ENCODE data around the gene MTFP1.
"Not testable (repeated sequence)": the region's sequence is repeated elsewhere in the genome, so short reads cannot be mapped to it uniquely, and the experiment has no call there.

Gene MTFP1, protein sequence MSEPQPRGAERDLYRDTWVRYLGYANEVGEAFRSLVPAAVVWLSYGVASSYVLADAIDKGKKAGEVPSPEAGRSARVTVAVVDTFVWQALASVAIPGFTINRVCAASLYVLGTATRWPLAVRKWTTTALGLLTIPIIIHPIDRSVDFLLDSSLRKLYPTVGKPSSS

DNA sequence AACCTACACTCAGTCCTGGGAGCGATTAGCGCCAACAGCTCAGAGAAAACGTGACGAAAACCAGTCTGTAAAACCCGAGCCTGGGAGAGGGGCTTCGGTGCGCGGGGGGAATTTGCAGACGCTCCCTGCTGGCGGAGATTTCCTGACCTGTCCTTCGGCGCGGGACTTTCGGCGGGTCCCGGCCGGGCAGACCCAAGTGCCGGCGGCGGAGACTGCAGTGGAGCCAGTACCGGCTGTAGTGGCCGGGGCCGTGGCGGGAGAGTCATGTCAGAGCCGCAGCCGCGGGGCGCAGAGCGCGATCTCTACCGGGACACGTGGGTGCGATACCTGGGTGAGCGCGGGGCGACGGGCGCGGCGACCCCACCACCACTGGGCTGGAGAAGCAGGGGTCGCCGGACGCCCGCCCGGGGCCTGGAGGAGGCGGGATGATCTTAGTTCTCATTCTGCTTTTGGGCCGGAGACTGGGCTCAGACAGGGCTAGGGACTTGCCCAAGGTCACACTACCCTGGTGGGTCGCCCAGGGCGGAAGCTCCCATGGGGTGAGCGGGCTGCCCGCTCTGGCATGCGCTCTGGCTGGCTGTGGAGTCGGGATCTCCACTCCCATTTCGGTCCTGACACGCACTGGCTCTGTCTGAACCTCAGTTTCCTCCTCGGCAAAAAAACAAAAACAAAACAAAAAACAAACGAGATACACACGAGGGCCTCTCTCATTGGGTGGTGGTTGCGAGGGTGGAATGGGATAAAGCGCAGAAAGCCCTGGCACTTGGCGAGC lies at the start of gene MTFP1:
Gene MTFP1, plus strand, starts transcription at position 153 of the 772 bp plus-strand sequence. Its CDS starts 112 bp downstream, at position 265.
- no peak for DNase-seq

DNA sequence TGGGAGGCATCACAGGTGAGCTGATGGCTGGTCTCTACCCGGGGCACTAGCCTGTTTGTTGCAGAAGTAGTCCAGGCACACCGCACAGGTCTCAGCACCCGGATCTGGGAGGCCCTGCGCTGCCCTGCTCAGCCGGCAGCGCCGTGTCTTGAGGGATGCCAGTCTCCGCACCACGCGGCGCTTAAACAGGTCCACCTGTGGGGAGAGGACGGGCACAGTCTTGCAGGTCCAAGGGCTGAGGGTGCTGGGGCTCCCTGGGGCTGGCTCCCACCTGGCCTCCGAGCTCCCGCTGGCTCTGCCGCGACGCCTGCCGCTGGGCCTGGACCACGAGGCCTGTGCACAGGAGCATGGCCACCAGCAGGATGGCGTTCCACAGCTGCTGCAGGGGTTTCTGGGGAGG lies 45.6 kb upstream of the MTFP1 start:
- DNase-seq: no peak

DNA sequence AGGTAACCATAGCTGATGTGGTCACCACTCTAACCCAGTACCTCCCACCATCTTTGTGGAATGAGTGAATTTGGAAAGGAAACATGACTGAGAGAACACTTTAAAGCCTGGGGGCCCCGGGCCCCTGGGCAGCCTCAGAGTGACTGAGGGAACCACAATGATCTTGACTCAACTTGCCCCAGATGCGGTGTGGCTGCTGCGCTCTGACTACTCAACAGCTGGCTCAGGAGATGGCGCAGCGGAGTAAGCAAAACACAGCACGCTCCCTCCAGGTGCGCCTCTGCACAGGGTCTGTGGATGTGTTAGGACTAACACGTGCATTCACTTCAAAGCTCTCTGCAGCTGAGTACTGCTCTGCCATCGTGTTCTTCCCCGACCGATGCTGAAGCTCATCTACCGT lies 44.3 kb upstream of the MTFP1 start:
- DNase-seq: no peak

DNA sequence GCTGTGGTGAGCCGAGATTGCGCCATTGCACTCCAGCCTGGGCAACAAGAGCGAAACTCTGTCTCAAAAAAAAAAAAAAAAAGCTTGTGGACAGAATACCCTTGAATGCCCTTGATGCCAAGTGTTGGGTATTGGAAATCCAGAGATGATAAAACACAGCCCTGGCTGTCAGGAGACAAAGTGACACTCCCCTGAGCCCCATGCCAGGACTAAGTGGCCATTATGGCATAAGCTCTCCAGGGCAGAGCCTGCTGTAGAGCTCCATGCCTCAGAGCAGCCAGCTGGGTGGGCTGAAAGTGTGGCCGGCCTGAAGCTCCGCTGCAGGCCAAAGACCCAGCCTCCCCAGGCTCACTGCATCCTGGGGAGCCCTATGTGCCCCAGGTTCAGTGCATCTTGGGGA lies 43.2 kb upstream of the MTFP1 start:
- no peak for DNase-seq

DNA sequence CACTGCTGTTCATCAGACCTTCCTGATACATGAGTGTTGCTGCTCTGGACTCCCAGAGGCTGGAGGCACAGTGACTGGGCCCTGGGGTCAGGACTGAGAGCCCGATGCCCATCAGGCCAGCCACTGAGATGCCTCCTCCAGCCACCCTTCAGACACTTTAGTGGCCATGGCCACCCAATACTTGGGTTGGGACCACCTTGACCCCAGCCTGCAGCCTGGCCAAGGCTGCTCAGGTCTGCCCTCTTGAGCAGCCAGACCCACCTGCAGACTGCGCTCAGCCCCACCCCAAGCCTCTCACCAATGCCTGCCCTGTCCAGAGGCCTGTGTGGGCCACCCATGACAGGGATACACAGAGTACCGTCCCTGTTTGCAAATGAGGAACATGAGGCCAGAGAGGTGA lies 42.5 kb upstream of the MTFP1 start:
- no peak for DNase-seq

DNA sequence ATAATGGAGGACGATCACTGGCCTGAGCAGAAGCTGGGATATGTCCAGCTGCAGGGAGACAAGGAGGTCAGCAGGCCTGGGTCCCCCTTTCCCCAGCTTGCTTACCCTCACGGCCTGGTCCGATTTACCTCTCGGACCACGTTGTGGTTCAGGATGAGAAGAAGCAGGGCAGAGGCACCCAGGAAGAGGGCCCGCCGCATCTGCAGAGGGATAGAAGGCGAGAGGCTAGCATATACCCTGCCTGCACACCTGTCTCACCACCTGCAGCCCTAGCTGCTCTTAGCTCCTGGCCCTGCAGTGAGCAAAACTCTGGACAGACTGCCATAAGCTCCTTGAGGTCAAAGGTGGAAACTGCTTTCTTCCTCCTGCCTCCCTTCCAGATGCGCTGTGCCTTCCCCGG lies 39.6 kb upstream of the MTFP1 start:
- DNase-seq: no peak

DNA sequence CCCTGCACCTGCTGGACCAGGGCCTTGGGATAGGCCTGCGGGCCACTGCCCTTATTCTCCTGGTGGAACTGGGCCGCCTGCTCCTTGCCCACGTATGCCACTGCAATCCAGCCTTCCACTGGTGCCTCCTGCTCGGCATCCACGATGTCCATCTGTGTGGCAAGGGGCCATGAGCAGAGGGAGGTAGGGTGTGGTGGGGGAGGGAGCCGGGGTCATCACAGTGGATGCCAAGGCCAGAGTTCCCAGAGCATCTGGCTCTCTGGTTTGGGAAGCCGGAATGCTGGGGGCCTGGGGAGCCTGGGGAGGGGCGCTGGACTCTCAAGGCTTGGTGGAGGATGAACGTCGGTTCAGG lies 39.0 kb upstream of the MTFP1 start:
- DNase-seq: no peak

DNA sequence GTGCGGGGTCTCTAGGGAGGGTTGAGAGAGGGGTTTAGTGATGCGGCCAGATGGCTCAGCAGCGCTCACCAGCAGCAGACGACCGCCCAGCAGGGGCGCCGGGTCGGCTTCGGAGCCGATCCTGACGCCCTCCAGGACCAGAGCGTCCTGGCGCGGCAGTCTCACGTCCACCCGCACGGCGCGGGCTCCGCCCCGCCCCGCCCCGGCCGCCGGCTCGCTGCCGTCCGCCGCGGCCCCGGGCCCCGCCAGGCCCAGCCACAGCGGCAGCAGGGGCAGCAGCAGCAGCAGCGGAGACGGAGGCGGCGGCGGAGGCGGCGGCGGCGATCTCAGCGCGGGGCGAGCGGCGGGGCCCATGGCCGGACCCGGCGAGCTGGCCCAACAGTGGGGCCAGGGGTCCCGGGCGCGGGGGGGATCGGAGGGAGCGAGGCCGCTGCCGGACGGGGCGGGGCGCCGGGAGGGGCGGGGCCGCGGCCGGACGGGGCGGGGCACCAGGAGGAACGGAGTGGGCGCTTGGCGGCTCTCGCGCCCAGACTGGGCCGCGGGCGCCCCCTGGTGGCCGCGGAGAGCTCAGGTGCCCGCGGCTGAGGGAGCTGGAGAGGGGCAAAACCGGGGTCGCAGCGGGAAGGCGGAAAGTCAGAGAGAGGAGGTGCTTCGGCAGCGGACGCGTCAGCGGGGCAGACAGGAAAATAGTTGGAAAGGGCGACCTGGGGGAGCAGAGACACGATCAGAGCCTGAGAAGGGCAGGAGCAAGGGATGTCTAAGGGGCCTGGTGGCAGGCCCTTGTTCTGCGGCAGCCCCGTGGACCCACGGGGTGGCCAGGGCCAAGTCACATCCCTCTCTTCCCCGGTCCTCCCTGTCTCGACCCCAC lies 38.4 kb upstream of the MTFP1 start, which contains the start of gene RNF215:
Gene RNF215, minus strand, starts transcription at position 452 of the 868 bp plus-strand sequence. Its CDS starts 98 bp downstream, at position 354.
- no peak for DNase-seq

DNA sequence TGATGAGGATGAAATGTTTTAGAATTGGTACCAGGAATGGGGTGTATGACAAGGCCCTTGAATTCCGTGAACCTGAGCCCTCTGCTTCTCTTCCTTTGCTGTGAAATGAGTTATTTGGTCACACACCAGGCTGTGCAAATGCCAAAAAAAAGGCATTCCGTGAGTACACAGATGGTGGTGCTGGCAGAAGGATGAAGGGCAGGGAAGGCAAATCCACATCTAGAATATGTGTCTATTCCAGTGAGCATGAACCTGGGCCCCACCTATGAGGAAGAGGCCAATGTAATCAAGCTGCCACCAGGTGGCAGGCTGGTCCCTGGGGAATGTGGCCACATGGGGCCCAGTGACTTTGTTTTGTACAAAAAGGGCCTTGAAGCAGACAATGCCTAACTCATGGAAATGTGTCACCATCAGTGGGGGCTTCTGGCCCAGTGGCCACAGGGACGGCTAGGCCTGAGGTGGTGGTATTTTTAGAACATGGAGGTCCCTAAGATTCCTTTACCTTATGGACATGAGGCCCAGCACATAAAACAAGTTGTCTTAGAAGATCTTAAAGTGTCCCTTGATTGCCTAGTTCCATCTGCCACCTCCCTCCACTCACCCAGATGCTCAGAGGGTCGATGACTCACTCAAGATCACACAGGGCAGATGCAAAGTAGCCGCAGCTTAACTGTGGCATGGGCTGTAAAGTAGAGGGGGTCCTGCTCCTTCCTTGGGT lies 34.4 kb upstream of the MTFP1 start:
- DNase-seq: no peak

DNA sequence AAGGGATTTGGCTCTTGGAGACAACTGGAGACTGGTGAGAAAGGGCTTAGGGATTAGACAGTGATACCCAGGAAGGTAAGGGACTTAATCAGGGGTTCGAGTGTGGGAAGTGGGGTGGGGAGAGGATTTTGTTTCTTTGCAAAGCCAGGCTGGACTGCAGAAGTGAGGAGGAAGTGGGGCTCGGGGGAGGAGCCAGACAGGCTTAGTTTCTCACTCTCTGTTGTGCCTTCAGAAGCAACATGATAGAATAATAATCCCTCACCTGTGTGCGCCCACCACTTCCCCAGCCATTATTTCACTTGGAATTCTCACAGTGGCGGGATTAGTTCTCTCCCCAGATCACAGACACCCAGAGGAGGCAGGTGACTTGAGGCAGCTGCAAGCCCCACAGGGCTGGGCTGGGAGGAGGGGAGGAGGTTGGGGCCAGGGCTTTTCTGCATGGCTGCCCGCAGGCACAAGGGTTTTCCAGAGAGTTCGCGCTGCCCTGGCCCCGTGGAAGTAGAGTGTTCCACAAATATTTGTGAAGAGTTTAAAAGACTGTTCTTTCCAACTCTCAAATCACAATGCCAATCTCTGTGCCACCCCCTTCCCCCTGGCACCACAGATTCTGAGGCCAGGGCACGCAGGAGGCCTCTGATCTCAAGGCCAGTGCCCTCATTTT lies 32.8 kb upstream of the MTFP1 start:
- no peak for DNase-seq

DNA sequence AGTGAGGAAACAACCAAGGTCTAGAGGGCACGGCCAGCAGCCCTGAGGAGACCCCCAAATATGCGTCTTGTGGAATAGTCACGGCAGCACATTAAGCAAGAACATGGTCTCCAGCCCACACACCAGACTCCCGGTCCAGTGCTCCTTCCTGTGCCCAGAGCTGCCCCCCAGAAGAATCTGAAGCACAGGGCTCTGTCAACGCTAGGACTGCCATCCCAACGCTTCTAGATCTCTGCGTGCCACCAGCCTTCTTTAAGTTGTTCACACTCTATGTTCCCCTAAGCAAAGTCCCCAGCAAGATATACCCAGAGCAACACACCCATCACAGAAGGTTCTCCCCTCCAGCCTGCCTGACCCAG lies 32.3 kb upstream of the MTFP1 start:
- no peak for DNase-seq

DNA sequence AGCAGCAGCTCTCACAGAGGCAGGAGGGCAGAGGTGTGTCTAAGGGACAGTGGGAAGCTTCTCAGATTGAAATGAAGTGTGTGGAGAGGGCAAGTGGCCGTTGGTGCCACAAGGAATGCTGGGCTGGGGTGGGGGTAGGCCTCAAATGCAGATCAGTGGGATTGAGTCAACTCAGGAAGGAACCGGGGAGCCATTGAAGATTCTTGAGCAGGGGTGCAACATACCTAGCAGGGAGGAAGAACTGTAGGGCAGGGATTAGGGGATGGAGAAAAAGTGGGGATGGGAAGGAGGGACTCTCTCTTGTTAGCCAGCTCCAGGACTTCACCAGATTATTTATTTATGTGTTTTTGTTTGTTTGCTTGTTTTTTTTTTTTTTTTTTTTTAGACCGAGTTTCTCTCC lies 31.7 kb upstream of the MTFP1 start:
- no peak for DNase-seq

DNA sequence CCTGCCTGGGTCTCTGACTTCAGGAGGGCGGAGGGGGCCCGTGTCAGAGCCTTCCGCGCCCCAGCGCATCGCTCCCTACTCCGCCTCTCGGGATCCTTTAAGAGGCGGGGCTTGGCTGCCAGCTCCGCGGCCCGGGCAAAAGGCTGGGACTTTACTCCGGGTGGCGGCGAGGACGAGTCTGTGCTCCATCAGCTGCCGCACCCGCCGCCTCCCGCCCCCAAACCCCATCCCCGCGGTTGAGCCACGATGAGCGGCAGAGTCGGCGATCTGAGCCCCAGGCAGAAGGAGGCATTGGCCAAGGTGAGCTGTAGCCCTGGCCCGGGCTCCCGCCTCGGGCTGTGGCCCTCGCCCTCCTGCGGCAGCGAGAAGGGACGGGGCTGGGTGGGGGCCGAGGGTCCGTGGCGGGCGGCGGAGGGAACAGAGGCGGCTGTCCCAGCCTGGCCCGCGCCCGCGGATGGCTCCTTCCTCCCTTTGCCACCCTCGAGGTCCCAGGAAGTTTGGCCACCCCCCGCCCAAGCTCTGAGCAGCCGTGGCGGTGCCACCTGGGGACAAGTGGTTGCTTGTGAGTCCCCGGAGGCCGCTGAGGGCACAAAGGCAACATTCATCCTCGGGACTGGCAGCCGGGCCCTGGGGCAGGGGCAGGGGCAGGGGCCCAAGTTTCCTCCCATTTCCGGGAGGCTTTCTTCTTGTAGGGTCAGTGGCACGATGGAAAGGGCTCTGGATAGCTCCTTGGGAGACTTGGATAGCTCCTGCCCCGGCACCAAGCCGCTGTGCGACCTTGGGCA lies 28.5 kb upstream of the MTFP1 start, which contains the start of gene SEC14L2:
Gene SEC14L2, plus strand, starts transcription at position 148 of the 785 bp plus-strand sequence. Its CDS starts 99 bp downstream, at position 247.
- DNase-seq: no peak

DNA sequence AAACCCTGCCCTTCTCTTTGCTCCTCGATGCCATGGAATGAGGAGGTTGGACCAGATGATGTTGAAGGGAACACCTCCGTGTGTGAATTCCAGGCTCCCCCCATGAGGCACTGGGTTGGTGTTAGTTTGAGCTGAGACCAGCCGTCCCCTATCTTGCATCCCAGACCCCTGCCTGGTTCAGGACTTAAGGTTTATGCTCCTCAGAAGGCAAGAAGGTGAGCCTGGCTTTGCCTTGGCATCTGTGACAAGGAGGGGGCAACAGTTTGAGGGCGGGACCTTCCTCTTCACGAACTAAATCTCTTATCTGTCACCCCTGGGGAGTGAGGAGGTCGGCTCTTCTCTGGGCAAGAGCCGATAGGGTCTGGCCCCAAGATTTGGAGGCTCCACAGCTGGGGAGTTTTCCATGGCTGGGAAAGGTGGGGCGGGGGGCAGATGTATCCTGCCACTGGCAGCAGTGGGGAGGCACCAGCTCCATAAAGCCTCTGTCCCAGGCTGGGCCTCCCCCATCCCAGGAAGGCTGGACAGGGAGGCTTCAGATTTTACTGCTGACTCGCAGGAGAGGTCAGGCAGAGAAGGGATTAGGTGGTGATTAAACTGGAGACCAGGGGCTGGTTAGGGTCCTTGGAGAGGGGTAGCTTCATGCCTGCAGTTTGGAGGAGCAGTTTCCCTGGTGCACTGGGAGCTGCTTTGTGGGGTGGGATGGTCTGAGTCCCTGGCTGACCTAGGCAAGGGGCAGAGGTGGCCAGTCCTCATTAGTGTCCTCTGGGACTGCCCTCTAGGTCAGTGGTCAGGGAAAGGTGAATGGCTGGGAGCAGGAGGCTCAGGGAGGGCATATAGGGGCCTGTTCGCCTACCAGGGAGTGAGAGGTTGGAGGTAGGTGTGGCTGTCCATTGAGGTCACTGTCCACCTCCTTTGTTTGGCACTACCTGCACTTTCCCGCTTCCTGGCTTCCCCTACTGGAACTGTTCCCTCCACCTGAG lies 27.6 kb upstream of the MTFP1 start:
- no peak for DNase-seq

DNA sequence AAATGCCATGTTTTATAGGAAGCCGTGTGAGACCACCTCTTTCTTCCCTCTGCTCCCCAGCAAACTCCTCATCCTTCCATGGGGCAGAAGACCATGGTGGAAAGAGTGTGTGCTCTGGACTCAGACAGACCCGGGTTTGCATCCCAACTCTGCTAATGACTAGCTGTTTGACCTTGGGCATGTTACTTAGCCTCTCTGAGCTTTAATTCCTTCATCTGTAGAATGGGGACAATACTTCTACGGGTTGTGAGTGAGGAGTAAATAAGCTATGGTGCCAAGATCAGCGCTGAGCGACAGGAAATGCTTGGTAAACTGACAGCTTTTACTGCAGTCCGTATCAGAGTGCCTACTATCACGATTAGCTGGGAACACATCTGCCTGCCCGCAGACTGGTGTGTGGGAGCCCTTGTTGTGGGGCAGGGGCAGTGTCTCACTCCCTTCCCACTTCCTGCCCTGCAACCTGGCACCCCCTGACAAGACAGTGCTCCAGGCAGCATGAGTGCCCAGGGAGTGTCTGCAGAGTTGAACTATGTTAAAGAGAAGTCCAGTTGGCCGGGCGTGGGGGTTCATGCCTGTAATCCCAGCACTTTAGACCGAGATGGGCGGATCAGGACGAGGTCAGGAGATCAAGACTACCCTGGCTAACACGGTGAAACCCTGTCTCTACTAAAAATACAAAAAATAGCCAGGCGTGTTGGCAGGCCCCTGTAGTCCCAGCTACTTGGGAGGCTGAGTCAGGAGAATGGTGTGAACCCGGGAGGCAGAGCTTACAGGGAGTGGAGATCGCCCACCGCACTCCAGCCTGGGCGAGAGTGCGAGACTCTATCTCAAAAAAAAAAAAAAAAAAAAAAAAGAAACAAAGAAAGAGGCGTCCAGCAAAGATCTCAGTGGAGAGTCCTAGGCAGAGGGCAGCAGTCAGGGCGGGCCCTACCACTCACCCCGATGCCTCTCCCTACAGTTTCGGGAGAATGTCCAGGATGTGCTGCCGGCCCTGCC lies 26.6 kb upstream of the MTFP1 start:
- no peak for DNase-seq

DNA sequence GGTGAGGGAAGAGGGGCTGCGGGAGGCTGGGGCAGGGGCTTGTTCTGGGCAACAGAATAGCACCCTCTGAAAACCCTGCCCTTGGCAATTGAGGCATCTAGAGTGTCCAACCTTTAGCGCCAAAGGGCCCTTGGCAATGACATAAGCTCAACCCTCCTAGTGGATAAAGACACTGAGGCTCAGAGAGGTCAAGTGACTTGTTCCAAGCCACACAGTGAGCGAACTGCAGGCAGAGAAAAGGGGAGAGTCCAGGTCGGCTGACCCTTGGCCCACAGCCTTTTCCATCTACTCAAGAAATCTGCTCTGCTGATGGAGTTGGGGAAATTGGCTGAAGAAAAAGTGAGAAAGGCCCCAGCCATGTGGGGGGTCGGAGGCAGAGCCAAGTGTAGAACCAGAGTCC lies 25.9 kb upstream of the MTFP1 start:
- DNase-seq: no peak

DNA sequence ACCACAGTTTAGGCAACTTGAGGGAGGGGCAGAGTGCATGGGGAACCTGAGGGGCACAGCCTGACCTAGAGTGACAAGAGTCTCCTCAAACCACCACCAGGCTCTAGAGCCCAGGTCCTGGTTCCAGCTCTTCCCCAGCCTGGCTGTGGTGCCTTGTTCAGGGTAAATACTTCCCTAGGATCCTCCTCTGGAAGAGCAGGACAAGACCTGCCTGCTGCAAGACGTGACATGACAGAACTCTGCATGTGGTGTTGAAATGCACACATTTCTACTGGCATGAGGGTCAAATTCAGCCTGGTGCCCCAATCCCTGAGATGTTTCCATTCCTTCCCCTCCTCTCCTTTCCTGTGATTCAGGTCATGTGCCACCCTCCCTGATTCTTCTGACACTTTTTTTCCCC lies 25.4 kb upstream of the MTFP1 start:
- DNase-seq: no peak

DNA sequence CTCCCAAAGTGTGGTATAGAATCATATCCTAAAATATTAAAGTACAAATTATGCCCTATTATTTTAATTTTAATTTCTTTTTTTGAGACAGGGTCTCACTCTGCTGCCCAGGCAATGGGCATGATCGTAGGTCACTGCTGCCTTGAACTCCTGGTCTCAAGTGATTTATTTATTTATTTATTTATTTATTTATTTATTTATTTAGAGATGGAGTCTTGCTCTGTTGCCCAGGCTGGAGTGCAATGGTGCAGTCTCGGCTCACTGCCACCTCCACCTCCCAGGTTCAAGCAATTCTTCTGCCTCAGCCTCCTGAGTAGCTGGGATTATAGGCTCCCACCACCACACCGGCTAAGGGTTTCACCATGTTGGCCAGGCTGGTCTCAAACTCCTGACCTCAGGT lies 24.5 kb upstream of the MTFP1 start:
- DNase-seq: not testable (repeated sequence)

All from NCI-H2081 treated with DMSO at 0.1 percent for 48 hours (cell line).